ENCODE data around the gene GGN. TPM values are rescaled to one million over a fixed set of nuclear protein-coding genes. Genes with fewer than 3 reads are reported as not detected.
A peak's percentile ranks its signal among the peaks of the same experiment; 100 is the strongest.

GGN gene
- total and polyA plus RNA-seq, 3 donors from 2014 or later: 43.7 to 196 (median 80.2) TPM

DNA sequence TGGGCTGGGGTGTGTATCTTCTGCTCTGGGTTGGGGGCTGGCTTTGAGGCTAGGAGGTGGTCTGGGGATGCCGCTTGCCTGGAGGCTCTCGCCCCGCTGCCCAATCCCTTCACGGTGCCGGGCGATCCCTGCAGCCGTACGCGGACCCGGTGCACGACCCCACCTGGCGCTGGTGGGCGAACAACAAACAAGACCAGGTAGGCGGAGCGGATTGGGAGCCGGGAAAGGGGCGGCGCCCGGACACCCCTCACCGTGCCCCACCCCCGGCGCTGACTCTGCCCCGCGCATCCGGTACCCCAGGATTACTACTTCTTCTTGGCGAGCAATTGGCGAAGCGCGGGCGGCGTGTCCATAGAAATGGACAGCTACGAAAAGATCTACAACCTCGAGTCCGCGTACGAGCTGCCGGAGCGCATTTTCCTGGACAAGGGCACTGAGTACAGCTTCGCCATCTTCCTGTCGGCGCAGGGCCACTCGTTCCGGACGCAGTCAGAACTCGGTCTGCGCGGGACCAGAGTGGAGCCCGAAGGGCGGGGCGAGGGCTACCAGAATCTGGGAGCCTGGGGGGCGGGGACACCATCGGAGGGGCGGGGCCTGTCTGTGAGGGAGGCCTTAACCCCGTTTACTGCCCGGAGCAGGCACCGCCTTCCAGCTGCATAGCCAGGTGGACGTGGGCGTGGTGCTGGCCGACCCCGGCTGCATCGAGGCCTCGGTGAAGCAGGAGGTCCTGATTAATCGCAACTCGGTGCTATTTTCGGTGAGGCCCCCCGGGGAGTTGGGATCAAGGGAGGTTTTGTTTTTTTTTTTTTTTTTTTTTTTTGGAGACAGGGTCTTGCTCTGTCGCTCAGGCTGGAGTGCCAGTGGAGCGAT, 25.5 kb downstream of the GGN start:
- Histone ChIP-seq H3K27ac (no peak overlapping the region), H3K27me3 (no peaks in the 10 kb centered on the region), H3K9me3 (no peaks in the 10 kb centered on the region), H3K4me1 (peaks cover 5% of the 10 kb centered on the region), H3K4me3 (peak overlapping the region; percentile 50 to 60), H3K36me3 (ENCODE audit: low read depth, missing control alignments) (no peaks in the 10 kb centered on the region)
- TF ChIP-seq, protein P1, sequence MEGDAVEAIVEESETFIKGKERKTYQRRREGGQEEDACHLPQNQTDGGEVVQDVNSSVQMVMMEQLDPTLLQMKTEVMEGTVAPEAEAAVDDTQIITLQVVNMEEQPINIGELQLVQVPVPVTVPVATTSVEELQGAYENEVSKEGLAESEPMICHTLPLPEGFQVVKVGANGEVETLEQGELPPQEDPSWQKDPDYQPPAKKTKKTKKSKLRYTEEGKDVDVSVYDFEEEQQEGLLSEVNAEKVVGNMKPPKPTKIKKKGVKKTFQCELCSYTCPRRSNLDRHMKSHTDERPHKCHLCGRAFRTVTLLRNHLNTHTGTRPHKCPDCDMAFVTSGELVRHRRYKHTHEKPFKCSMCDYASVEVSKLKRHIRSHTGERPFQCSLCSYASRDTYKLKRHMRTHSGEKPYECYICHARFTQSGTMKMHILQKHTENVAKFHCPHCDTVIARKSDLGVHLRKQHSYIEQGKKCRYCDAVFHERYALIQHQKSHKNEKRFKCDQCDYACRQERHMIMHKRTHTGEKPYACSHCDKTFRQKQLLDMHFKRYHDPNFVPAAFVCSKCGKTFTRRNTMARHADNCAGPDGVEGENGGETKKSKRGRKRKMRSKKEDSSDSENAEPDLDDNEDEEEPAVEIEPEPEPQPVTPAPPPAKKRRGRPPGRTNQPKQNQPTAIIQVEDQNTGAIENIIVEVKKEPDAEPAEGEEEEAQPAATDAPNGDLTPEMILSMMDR (IDR thresholded peaks at IDR 0.05): no peak
- TF ChIP-seq POLR2A (IDR thresholded peaks at IDR 0.05): no peak
- 2 to 3% methylated on average over 32 to 67 of the region's 68 CpGs for WGBS, 2 donors
- DNase-seq: peak; percentile 79
- intact Hi-C loops (cut with DNase I; ENCODE audit: low total_unique reads): no loop called here

DNA sequence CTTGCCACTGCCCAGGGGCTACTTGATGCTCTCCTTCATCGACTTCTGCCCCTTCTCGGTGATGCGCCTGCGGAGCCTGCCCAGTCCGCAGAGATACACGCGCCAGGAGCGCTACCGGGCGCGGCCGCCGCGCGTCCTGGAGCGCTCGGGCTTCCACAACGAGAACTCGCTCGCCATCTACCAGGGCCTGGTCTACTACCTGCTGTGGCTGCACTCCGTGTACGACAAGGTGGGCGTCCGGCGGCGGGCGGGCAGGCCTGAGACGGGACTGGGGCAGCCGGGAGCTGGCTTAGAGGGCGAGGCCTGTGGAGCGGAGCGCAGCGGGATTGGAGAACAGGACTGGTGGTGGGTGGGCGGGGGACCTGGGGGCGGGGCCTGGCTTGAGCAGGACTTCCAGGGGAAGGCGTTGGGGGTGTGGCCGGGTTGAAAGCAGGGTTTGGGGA, 26.2 kb downstream of the GGN start:
- Histone ChIP-seq H3K4me3 (peak overlapping the region; percentile 50 to 60), H3K9me3 (no peaks in the 10 kb centered on the region), H3K27me3 (no peaks in the 10 kb centered on the region), H3K27ac (no peak overlapping the region), H3K4me1 (peaks cover 5% of the 10 kb centered on the region), H3K36me3 (ENCODE audit: low read depth, missing control alignments) (no peaks in the 10 kb centered on the region)
- DNase-seq: peak; percentile 83
- intact Hi-C loops (cut with DNase I; ENCODE audit: low total_unique reads): no loop called here
- TF ChIP-seq POLR2A (IDR thresholded peaks at IDR 0.05): no peak
- TF ChIP-seq, protein P1 (IDR thresholded peaks at IDR 0.05): peak in 2 of 3 experiments; percentile 20 to 21
- 1% methylated on average over 36 of the region's 37 CpGs; no CpG with 5 or more reads in 1 of the 2 donors for WGBS, 2 donors

DNA sequence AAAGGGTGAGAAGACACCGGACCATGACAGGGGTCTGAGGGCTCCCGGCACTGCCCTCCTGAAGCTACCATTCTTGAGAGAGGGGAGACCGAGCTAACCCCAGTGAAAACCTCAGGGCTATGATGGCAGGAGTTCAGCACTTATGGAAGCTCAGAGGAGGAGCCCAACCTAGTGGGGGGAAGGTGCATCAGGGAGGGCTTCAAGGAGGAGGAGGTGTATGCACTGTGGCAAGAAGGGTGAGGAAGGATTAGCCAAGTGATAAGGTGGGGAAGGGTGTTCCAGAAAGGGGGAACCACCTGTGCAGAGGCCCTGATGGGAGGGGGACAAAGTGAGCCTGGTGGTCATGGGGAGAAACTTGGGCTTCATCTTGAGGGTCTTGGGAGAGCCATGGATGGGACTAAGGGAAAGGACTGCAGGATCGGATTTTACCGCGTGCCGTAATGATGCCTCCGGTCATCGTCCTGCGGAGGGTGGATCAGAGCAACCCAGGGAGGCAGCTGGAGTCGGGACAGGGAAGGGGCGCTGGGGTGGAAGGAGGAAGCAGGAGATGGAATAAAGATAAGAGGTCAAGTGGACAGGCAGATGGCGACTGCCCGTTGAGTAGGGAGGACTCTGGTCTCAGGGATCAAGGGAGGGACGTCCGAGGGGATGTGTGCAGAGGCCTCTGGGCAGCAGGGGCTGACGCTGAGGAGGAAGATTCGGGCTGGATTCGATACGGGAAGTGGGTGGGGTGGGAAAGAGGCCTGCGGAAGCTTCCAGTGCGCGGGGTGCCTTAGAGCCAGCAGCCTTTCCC, 26.8 kb downstream of the GGN start:
- peak overlapping the region; percentile 50 to 60 for H3K4me3 ChIP-seq
- no peaks in the 10 kb centered on the region for H3K27me3 ChIP-seq
- WGBS, 2 donors: 20% methylated on average over 20 to 23 of the region's 23 CpGs
- intact Hi-C loops (cut with DNase I; ENCODE audit: low total_unique reads): no loop called here
- peaks cover 5% of the 10 kb centered on the region for H3K4me1 ChIP-seq
- no peaks in the 10 kb centered on the region for H3K9me3 ChIP-seq
- H3K27ac ChIP-seq: no peak overlapping the region
- H3K36me3 ChIP-seq (ENCODE audit: low read depth, missing control alignments): no peaks in the 10 kb centered on the region
- no peak for TF ChIP-seq POLR2A (IDR thresholded peaks at IDR 0.05)
- TF ChIP-seq, protein P1 (IDR thresholded peaks at IDR 0.05): no peak
- no peak for DNase-seq

DNA sequence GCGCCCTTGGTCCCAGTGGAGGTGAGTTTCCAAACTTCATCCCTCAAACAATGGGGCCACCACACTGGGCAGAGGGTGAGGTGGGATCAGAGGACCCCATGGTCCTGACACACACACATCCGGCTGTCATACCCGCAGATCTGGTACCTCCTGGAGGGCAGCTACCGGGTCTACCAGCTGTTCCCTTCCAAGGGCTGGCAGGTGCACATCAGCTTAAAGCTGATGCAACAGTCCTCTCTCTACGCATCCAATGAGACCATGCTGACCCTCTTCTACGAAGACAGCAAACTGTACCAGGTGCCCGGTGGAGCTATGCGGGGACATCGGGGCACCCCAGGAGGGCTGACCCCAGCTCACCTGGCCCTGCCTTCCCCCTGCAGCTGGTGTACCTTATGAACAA, 27.5 kb downstream of the GGN start:
- H3K36me3 ChIP-seq (ENCODE audit: low read depth, missing control alignments): no peaks in the 10 kb centered on the region
- intact Hi-C loops (cut with DNase I; ENCODE audit: low total_unique reads): no loop called here
- H3K27me3 ChIP-seq: no peaks in the 10 kb centered on the region

More for the DNA sequence above, 27.5 kb downstream of the GGN start:
- H3K27ac ChIP-seq: no peak overlapping the region
- no peak overlapping the region for H3K4me3 ChIP-seq
- no peak for DNase-seq
- H3K9me3 ChIP-seq: no peaks in the 10 kb centered on the region
- H3K4me1 ChIP-seq: peaks cover 5% of the 10 kb centered on the region
- 80 to 85% methylated on average over 8 to 9 of the region's 9 CpGs for WGBS, 2 donors
- TF ChIP-seq, protein P1 (IDR thresholded peaks at IDR 0.05): no peak
- no peak for TF ChIP-seq POLR2A (IDR thresholded peaks at IDR 0.05)

All from testis (tissue), 3 donors.